GM19099 (cell line): ENCODE measurements around the gene MXD4.

Experiments
- POLR2A ChIP-seq: IDR thresholded peaks from 3 replicates; pipeline ENCODE4 v1.6.1; 2011; ENCODE audit warnings: low read depth; ENCODE audit not compliant: insufficient read length; ENCODE audit errors: extremely low read depth

Gene MXD4

GRCh38 chr4:2286904-2287593 is 25.1 kb upstream of the MXD4 start:
- no peak for TF ChIP-seq POLR2A

- no peak for TF ChIP-seq POLR2A
These were observed 23.9 kb upstream of the MXD4 start for GRCh38 chr4:2285613-2286381.

- TF ChIP-seq POLR2A = no peak
These were observed 23.2 kb upstream of the MXD4 start for GRCh38 chr4:2284934-2285612.

- TF ChIP-seq POLR2A = no peak
These were observed 22.4 kb upstream of the MXD4 start for GRCh38 chr4:2284161-2284933.

- TF ChIP-seq POLR2A = no peak
These were observed 21.3 kb upstream of the MXD4 start for GRCh38 chr4:2283199-2283711.

GRCh38 chr4:2281575-2282343 is 19.9 kb upstream of the MXD4 start:
- no peak for TF ChIP-seq POLR2A

GRCh38 chr4:2280531-2281300 is 18.8 kb upstream of the MXD4 start:
- TF ChIP-seq POLR2A = no peak

GRCh38 chr4:2277956-2278355 is 16.0 kb upstream of the MXD4 start:
- no peak for TF ChIP-seq POLR2A

- TF ChIP-seq POLR2A = no peak
These were observed 14.8 kb upstream of the MXD4 start for GRCh38 chr4:2276581-2277325.

GRCh38 chr4:2275546-2276251 is 13.8 kb upstream of the MXD4 start:
- no peak for TF ChIP-seq POLR2A

- TF ChIP-seq POLR2A = no peak
These were observed 12.6 kb upstream of the MXD4 start for GRCh38 chr4:2274320-2275043.
